ENCODE measurements around the gene BCKDHB.
"Not testable (repeated sequence)": the region's sequence is repeated elsewhere in the genome, so short reads cannot be mapped to it uniquely, and the experiment has no call there.

Gene BCKDHB

DNA sequence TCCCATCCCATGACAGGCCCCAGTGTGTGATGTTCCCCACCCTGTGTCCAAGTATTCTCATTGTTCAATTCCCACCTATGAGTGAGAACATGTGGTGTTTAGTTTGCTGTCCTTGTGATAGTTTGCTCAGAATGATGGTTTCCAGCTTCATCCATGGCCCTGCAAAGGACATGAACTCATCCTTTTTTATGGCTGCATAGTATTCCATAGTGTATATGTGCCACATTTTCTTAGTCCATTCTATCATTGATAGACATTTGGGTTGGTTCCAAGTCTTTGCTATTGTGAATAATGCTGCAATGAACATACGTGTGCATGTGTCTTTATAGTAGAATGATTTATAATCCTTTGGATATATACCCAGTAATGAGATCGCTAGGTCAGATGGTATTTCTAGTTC is 132.3 kb downstream of the BCKDHB start:
- H3K4me3 ChIP-seq (ENCODE audit: low read depth in 1 of 2, low read length in 2 of 2); H3K9ac ChIP-seq (ENCODE audit: low read depth in 1 of 2, low read length in 2 of 2); H3K4me1 ChIP-seq (ENCODE audit: control insufficient read depth in 1 of 2, insufficient read depth in 2 of 2, low read length in 2 of 2); H3K27ac ChIP-seq (ENCODE audit: low read depth, low read length); H3K36me3 ChIP-seq (ENCODE audit: control insufficient read depth in 1 of 2, insufficient read depth in 2 of 2, low read length in 2 of 2); H3K9me3 ChIP-seq (ENCODE audit: control insufficient read depth in 1 of 2, low read length in 2 of 2); H3K27me3 ChIP-seq (ENCODE audit: control insufficient read depth in 1 of 2, insufficient read depth in 2 of 2, low read length in 2 of 2): not testable (repeated sequence)

GRCh38 chr6:80245043-80245442 is 138.6 kb downstream of the BCKDHB start:
- H3K27ac ChIP-seq (ENCODE audit: low read depth, low read length): no peak overlapping the region
- no peak overlapping the region for H3K4me3 ChIP-seq (ENCODE audit: low read depth in 1 of 2, low read length in 2 of 2)
- no peaks in the 10 kb centered on the region for H3K27me3 ChIP-seq (ENCODE audit: control insufficient read depth in 1 of 2, insufficient read depth in 2 of 2, low read length in 2 of 2)
- H3K36me3 ChIP-seq (ENCODE audit: control insufficient read depth in 1 of 2, insufficient read depth in 2 of 2, low read length in 2 of 2): no peaks in the 10 kb centered on the region
- no peaks in the 10 kb centered on the region for H3K4me1 ChIP-seq (ENCODE audit: control insufficient read depth in 1 of 2, insufficient read depth in 2 of 2, low read length in 2 of 2)
- H3K9ac ChIP-seq (ENCODE audit: low read depth in 1 of 2, low read length in 2 of 2): no peak overlapping the region
- H3K9me3 ChIP-seq (ENCODE audit: control insufficient read depth in 1 of 2, low read length in 2 of 2): no peaks in the 10 kb centered on the region

DNA sequence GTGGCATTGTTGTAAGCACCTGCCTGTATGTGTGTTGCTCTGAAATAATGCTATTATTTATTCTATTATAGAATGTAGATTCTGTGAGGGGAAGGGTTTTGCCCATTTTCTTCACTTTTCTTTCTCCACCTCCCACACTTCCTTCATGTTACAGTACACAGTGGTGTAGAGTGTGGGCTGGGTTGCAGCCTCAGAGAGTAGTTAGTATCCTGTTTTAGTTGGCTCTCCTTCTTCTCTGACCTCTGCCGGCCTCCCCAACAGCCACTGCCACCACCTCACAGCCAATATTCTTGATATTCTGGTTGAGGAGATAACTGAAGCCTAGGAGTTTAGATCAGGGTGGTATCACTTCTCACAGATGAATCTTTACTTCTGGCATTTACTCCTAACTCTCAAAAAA is 143.4 kb downstream of the BCKDHB start:
- Histone ChIP-seq H3K4me3 (ENCODE audit: low read depth in 1 of 2, low read length in 2 of 2) (no peak overlapping the region), H3K36me3 (ENCODE audit: control insufficient read depth in 1 of 2, insufficient read depth in 2 of 2, low read length in 2 of 2) (no peaks in the 10 kb centered on the region), H3K27ac (ENCODE audit: low read depth, low read length) (no peak overlapping the region), H3K9ac (ENCODE audit: low read depth in 1 of 2, low read length in 2 of 2) (no peak overlapping the region), H3K9me3 (ENCODE audit: control insufficient read depth in 1 of 2, low read length in 2 of 2) (no peaks in the 10 kb centered on the region), H3K4me1 (ENCODE audit: control insufficient read depth in 1 of 2, insufficient read depth in 2 of 2, low read length in 2 of 2) (peaks cover 0 to 4% of the 10 kb centered on the region in 2 donors), H3K27me3 (ENCODE audit: control insufficient read depth in 1 of 2, insufficient read depth in 2 of 2, low read length in 2 of 2) (no peaks in the 10 kb centered on the region)

DNA sequence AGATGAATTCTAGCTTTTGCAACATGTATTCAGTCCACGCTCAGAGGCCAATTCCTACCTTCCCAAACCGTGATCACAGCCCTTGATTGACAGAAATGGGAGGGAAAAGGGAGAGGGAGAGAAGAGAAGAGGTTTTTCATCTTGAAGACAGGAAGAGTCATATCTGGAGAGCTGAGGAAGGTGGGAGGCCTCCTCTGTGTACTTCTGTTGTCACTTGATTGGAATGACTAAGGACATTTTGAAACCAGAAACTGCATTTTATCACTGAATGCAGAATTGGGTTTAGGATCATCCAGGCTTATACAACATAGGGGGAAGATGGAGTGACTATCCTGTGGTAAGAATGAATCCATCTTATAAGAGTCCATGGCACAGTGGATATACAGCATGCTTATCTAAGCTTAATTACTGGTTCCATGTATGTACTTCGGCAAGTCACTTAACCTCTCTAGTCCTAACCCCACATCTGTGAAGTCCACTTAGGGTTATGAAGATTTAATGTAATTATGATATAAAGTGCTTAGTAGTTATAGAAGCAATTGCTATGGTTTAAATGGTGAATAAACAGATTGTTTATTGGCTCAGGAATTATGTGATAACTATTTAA is 144.0 kb downstream of the BCKDHB start:
- Histone ChIP-seq H3K27ac (ENCODE audit: low read depth, low read length) (no peak overlapping the region), H3K9me3 (ENCODE audit: control insufficient read depth in 1 of 2, low read length in 2 of 2) (no peaks in the 10 kb centered on the region), H3K36me3 (ENCODE audit: control insufficient read depth in 1 of 2, insufficient read depth in 2 of 2, low read length in 2 of 2) (no peaks in the 10 kb centered on the region), H3K9ac (ENCODE audit: low read depth in 1 of 2, low read length in 2 of 2) (no peak overlapping the region), H3K4me3 (ENCODE audit: low read depth in 1 of 2, low read length in 2 of 2) (no peak overlapping the region), H3K4me1 (ENCODE audit: control insufficient read depth in 1 of 2, insufficient read depth in 2 of 2, low read length in 2 of 2) (peaks cover 0 to 4% of the 10 kb centered on the region in 2 donors), H3K27me3 (ENCODE audit: control insufficient read depth in 1 of 2, insufficient read depth in 2 of 2, low read length in 2 of 2) (no peaks in the 10 kb centered on the region)

DNA sequence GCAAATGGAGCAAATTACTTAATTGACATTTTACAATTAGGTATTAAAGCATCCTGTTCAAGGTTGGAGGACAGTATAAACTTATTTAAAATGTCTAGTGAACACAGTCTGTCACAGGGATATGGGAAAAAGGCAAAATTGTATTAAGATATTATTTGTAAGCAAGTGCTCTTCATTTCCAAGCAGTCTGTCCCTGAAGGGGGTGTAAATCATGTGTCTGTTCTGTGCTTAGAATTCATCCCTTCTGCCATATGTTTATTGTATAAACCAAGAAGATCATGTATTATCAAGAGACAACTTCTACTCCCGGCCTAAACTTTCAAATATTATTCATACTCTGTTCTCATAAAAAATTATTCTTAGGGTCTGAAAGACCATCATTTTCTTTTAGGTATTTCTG is 144.8 kb downstream of the BCKDHB start:
- Histone ChIP-seq H3K27ac (ENCODE audit: low read depth, low read length) (no peak overlapping the region), H3K27me3 (ENCODE audit: control insufficient read depth in 1 of 2, insufficient read depth in 2 of 2, low read length in 2 of 2) (no peaks in the 10 kb centered on the region), H3K36me3 (ENCODE audit: control insufficient read depth in 1 of 2, insufficient read depth in 2 of 2, low read length in 2 of 2) (no peaks in the 10 kb centered on the region), H3K4me3 (ENCODE audit: low read depth in 1 of 2, low read length in 2 of 2) (no peak overlapping the region), H3K4me1 (ENCODE audit: control insufficient read depth in 1 of 2, insufficient read depth in 2 of 2, low read length in 2 of 2) (peaks cover 0 to 4% of the 10 kb centered on the region in 2 donors), H3K9me3 (ENCODE audit: control insufficient read depth in 1 of 2, low read length in 2 of 2) (no peaks in the 10 kb centered on the region), H3K9ac (ENCODE audit: low read depth in 1 of 2, low read length in 2 of 2) (no peak overlapping the region)

DNA sequence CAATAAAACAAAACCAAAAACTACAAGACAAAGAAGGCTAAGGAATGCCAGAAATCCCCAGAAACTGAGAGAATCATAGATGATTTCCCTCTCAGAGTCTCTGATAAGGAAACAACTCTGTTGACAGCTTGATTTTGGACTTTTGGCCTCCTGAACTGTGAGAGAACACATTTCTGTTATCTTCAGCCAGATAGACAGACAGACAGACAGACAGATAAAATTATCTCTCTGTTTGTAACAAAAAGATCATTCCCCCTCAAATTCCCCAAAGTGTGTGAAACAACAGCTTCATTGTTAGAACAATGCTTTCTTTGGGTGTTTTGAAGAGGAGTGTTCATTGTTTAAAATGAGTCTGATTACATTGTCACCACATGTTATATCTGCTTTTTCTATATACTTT is 148.2 kb downstream of the BCKDHB start:
- H3K27me3 ChIP-seq (ENCODE audit: control insufficient read depth in 1 of 2, insufficient read depth in 2 of 2, low read length in 2 of 2): no peaks in the 10 kb centered on the region
- no peak overlapping the region for H3K9ac ChIP-seq (ENCODE audit: low read depth in 1 of 2, low read length in 2 of 2)
- H3K9me3 ChIP-seq (ENCODE audit: control insufficient read depth in 1 of 2, low read length in 2 of 2): no peaks in the 10 kb centered on the region
- H3K4me3 ChIP-seq (ENCODE audit: low read depth in 1 of 2, low read length in 2 of 2): no peak overlapping the region
- peaks cover 0 to 4% of the 10 kb centered on the region in 2 donors for H3K4me1 ChIP-seq (ENCODE audit: control insufficient read depth in 1 of 2, insufficient read depth in 2 of 2, low read length in 2 of 2)
- H3K36me3 ChIP-seq (ENCODE audit: control insufficient read depth in 1 of 2, insufficient read depth in 2 of 2, low read length in 2 of 2): no peaks in the 10 kb centered on the region
- no peak overlapping the region for H3K27ac ChIP-seq (ENCODE audit: low read depth, low read length)

DNA sequence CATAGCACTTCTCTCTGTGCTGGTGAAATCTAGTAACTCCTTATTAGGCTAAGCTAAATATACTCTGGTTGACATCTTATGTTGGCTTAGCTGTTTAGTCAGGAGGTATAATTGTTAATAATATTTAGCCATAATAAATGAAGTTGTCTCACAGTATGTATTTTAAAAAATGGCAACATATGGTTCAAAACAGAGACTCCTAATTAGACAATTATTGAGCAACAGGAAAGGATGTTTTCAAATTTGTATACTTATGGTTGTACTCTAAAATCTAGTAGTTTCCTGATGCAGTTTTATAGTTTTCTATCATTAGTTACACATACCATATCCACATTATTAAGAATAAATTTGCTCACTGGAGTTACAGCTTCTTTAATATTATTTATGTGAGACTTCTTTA is 150.2 kb downstream of the BCKDHB start:
- no peaks in the 10 kb centered on the region for H3K27me3 ChIP-seq (ENCODE audit: control insufficient read depth in 1 of 2, insufficient read depth in 2 of 2, low read length in 2 of 2)
- H3K9ac ChIP-seq (ENCODE audit: low read depth in 1 of 2, low read length in 2 of 2): no peak overlapping the region
- no peak overlapping the region for H3K4me3 ChIP-seq (ENCODE audit: low read depth in 1 of 2, low read length in 2 of 2)
- H3K36me3 ChIP-seq (ENCODE audit: control insufficient read depth in 1 of 2, insufficient read depth in 2 of 2, low read length in 2 of 2): no peaks in the 10 kb centered on the region
- no peaks in the 10 kb centered on the region for H3K9me3 ChIP-seq (ENCODE audit: control insufficient read depth in 1 of 2, low read length in 2 of 2)
- H3K27ac ChIP-seq (ENCODE audit: low read depth, low read length): no peak overlapping the region
- H3K4me1 ChIP-seq (ENCODE audit: control insufficient read depth in 1 of 2, insufficient read depth in 2 of 2, low read length in 2 of 2): peaks cover 0 to 4% of the 10 kb centered on the region in 2 donors

GRCh38 chr6:80259118-80259517 is 152.6 kb downstream of the BCKDHB start:
- Histone ChIP-seq H3K27ac (ENCODE audit: low read depth, low read length) (no peak overlapping the region), H3K9ac (ENCODE audit: low read depth in 1 of 2, low read length in 2 of 2) (no peak overlapping the region), H3K4me1 (ENCODE audit: control insufficient read depth in 1 of 2, insufficient read depth in 2 of 2, low read length in 2 of 2) (peaks cover 0 to 4% of the 10 kb centered on the region in 2 donors), H3K27me3 (ENCODE audit: control insufficient read depth in 1 of 2, insufficient read depth in 2 of 2, low read length in 2 of 2) (no peaks in the 10 kb centered on the region), H3K9me3 (ENCODE audit: control insufficient read depth in 1 of 2, low read length in 2 of 2) (no peaks in the 10 kb centered on the region), H3K36me3 (ENCODE audit: control insufficient read depth in 1 of 2, insufficient read depth in 2 of 2, low read length in 2 of 2) (no peaks in the 10 kb centered on the region), H3K4me3 (ENCODE audit: low read depth in 1 of 2, low read length in 2 of 2) (no peak overlapping the region)

DNA sequence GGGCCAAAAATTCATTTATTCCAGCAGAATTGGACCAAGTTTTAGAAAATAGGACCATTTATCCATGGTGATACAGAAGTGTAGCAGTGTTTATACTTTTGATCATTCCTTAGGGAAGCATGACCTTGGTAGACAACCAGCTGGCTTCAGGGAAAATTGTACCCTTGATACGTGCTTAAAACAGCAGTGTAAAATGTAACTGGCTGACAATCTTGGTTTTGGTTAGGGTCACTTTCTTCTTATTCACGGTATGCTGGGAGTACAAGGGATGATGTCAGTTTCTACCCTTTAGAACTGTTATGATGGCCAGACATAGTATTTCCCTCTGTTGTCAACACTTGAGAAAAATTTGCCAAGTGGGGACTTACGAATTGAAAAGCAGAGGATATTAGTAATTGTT is 157.1 kb downstream of the BCKDHB start:
- no peak overlapping the region for H3K4me3 ChIP-seq (ENCODE audit: low read depth in 1 of 2, low read length in 2 of 2)
- H3K9me3 ChIP-seq (ENCODE audit: control insufficient read depth in 1 of 2, low read length in 2 of 2): no peaks in the 10 kb centered on the region
- no peaks in the 10 kb centered on the region for H3K36me3 ChIP-seq (ENCODE audit: control insufficient read depth in 1 of 2, insufficient read depth in 2 of 2, low read length in 2 of 2)
- no peak overlapping the region for H3K9ac ChIP-seq (ENCODE audit: low read depth in 1 of 2, low read length in 2 of 2)
- H3K4me1 ChIP-seq (ENCODE audit: control insufficient read depth in 1 of 2, insufficient read depth in 2 of 2, low read length in 2 of 2): no peaks in the 10 kb centered on the region
- no peaks in the 10 kb centered on the region for H3K27me3 ChIP-seq (ENCODE audit: control insufficient read depth in 1 of 2, insufficient read depth in 2 of 2, low read length in 2 of 2)
- H3K27ac ChIP-seq (ENCODE audit: low read depth, low read length): no peak overlapping the region

DNA sequence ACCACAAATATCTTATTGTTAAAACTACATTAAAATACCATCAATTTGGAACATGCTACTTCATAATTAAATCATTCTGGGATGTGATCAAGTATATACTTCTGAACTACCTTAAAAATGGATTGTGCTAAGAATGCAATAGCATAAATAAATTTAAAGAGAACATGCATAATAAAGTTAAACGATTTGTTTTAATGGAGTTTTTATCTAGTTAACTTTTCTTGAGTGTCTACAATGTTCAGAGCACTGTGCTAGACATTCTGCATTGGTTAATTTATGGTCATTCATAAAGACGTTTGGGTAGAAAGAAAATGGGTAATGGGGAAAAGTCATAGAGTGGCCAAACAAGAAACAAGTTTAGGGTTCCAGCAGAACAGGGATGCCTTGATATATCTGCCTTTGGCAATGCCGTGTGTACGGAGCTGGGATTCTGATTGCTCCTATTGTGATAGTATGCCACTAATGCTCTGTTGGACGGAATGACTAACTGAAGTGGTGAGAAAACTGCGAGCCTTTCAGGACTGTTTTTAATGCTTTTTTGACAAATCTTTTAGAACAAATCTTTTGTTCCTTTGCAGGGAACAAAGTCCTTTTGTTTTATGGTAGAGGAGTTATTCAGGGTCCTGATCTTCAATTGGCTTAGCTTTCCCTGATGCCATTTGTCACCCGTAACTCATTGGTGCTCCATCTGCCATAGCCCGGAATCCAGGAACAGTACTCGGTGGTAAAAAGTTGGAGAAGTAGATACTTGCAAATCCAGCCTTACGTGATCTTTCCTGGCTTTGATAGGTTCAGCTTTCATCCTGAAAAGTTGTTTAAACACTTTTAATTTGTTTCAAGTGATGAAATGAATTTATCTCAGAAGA is 162.6 kb downstream of the BCKDHB start:
- H3K27me3 ChIP-seq (ENCODE audit: control insufficient read depth in 1 of 2, insufficient read depth in 2 of 2, low read length in 2 of 2): no peaks in the 10 kb centered on the region
- H3K9me3 ChIP-seq (ENCODE audit: control insufficient read depth in 1 of 2, low read length in 2 of 2): no peaks in the 10 kb centered on the region
- H3K4me1 ChIP-seq (ENCODE audit: control insufficient read depth in 1 of 2, insufficient read depth in 2 of 2, low read length in 2 of 2): no peaks in the 10 kb centered on the region
- no peaks in the 10 kb centered on the region for H3K36me3 ChIP-seq (ENCODE audit: control insufficient read depth in 1 of 2, insufficient read depth in 2 of 2, low read length in 2 of 2)
- no peak overlapping the region for H3K4me3 ChIP-seq (ENCODE audit: low read depth in 1 of 2, low read length in 2 of 2)
- no peak overlapping the region for H3K27ac ChIP-seq (ENCODE audit: low read depth, low read length)
- no peak overlapping the region for H3K9ac ChIP-seq (ENCODE audit: low read depth in 1 of 2, low read length in 2 of 2)
